ENCODE data around the gene LIPC.

Gene LIPC

GRCh38 chr15:58512522-58512921 is 80.7 kb downstream of the LIPC start:
- in situ Hi-C loops (cut with HindIII; ENCODE audit: low sequenced_read_pairs), result no loop called here

GRCh38 chr15:58513008-58513407 is 81.2 kb downstream of the LIPC start:
- in situ Hi-C loops (cut with HindIII; ENCODE audit: low sequenced_read_pairs), result no loop called here

- in situ Hi-C loops (cut with HindIII; ENCODE audit: low sequenced_read_pairs), result no loop called here
Measured at GRCh38 chr15:58513726-58514336, 82.0 kb downstream of the LIPC start.

- in situ Hi-C loops (cut with HindIII; ENCODE audit: low sequenced_read_pairs), result no loop called here
Measured at GRCh38 chr15:58515807-58516206, 84.0 kb downstream of the LIPC start.

- in situ Hi-C loops (cut with HindIII; ENCODE audit: low sequenced_read_pairs), result no loop called here
Measured at GRCh38 chr15:58517252-58517681, 85.5 kb downstream of the LIPC start.

GRCh38 chr15:58517682-58518525 is 86.1 kb downstream of the LIPC start:
- in situ Hi-C loops (cut with HindIII; ENCODE audit: low sequenced_read_pairs), result no loop called here

GRCh38 chr15:58518626-58519025 is 86.8 kb downstream of the LIPC start:
- in situ Hi-C loops (cut with HindIII; ENCODE audit: low sequenced_read_pairs), result no loop called here

- in situ Hi-C loops (cut with HindIII; ENCODE audit: low sequenced_read_pairs), result no loop called here
Measured at GRCh38 chr15:58519516-58519915, 87.7 kb downstream of the LIPC start.

- in situ Hi-C loops (cut with HindIII; ENCODE audit: low sequenced_read_pairs), result no loop called here
Measured at GRCh38 chr15:58520464-58520863, 88.7 kb downstream of the LIPC start.

GRCh38 chr15:58520936-58521292 is 89.1 kb downstream of the LIPC start:
- in situ Hi-C loops (cut with HindIII; ENCODE audit: low sequenced_read_pairs), result no loop called here

- in situ Hi-C loops (cut with HindIII; ENCODE audit: low sequenced_read_pairs), result no loop called here
Measured at GRCh38 chr15:58521293-58521991, 89.7 kb downstream of the LIPC start.

- in situ Hi-C loops (cut with HindIII; ENCODE audit: low sequenced_read_pairs), result no loop called here
Measured at GRCh38 chr15:58522391-58522790, 90.6 kb downstream of the LIPC start.

- in situ Hi-C loops (cut with HindIII; ENCODE audit: low sequenced_read_pairs), result no loop called here
Measured at GRCh38 chr15:58522865-58523264, 91.1 kb downstream of the LIPC start.

- in situ Hi-C loops (cut with HindIII; ENCODE audit: low sequenced_read_pairs), result no loop called here
Measured at GRCh38 chr15:58523634-58524033, 91.8 kb downstream of the LIPC start.

- in situ Hi-C loops (cut with HindIII; ENCODE audit: low sequenced_read_pairs), result no loop called here
Measured at GRCh38 chr15:58524247-58524646, 92.5 kb downstream of the LIPC start.

GRCh38 chr15:58525991-58526421 is 94.2 kb downstream of the LIPC start:
- in situ Hi-C loops (cut with HindIII; ENCODE audit: low sequenced_read_pairs), result no loop called here

GRCh38 chr15:58526647-58527192 is 94.9 kb downstream of the LIPC start:
- in situ Hi-C loops (cut with HindIII; ENCODE audit: low sequenced_read_pairs), result no loop called here

GRCh38 chr15:58527573-58528187 is 95.9 kb downstream of the LIPC start:
- in situ Hi-C loops (cut with HindIII; ENCODE audit: low sequenced_read_pairs), result no loop called here

GRCh38 chr15:58528188-58528870 is 96.5 kb downstream of the LIPC start:
- in situ Hi-C loops (cut with HindIII; ENCODE audit: low sequenced_read_pairs), result no loop called here

- in situ Hi-C loops (cut with HindIII; ENCODE audit: low sequenced_read_pairs), result no loop called here
Measured at GRCh38 chr15:58529041-58529440, 97.2 kb downstream of the LIPC start.

Measured in endothelial cell of hepatic sinusoid (primary cell).